Ovary (tissue), 3 donors: ENCODE data around the gene PPP2R2B.

Experiments
- EP300 ChIP-seq: sonication (generic); formaldehyde crosslinking; IDR thresholded peaks from one replicate; pipeline ENCODE4 v1.6.1; 2017; ENCODE audit warnings: antibody characterized with exemption
- POLR2A ChIP-seq: fragments of 450-650 bp; IDR thresholded peaks from one replicate; pipeline ENCODE4 v1.6.1; 2017; ENCODE audit warnings: antibody characterized with exemption, mild to moderate bottlenecking, moderate library complexity
- TF ChIP-seq, protein P1 (sequence below), 3 donors: fragments of 450-650 bp in 2 of 3; fragments of 200-600 bp in 1 of 3; IDR thresholded peaks; one replicate each; pipeline versions ENCODE4 v1.5.1 to v1.8.0; 2016 to 2022; ENCODE audit warnings: antibody characterized with exemption in 3 of 3, mild to moderate bottlenecking in 1 of 3
- donor health status: DM: no; HTN: no; CAD: no.

- TF ChIP-seq, protein P1, sequence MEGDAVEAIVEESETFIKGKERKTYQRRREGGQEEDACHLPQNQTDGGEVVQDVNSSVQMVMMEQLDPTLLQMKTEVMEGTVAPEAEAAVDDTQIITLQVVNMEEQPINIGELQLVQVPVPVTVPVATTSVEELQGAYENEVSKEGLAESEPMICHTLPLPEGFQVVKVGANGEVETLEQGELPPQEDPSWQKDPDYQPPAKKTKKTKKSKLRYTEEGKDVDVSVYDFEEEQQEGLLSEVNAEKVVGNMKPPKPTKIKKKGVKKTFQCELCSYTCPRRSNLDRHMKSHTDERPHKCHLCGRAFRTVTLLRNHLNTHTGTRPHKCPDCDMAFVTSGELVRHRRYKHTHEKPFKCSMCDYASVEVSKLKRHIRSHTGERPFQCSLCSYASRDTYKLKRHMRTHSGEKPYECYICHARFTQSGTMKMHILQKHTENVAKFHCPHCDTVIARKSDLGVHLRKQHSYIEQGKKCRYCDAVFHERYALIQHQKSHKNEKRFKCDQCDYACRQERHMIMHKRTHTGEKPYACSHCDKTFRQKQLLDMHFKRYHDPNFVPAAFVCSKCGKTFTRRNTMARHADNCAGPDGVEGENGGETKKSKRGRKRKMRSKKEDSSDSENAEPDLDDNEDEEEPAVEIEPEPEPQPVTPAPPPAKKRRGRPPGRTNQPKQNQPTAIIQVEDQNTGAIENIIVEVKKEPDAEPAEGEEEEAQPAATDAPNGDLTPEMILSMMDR (IDR thresholded peaks at IDR 0.05), result no peak
- no peak for TF ChIP-seq EP300
- TF ChIP-seq POLR2A, result no peak
These were observed 63.1 kb downstream of the PPP2R2B start for GRCh38 chr5:146815411-146815810.
